ENCODE results near the gene QRICH2. TPM values are rescaled to one million over a fixed set of nuclear protein-coding genes. Genes with fewer than 3 reads are reported as not detected.

QRICH2 gene
- total and polyA plus RNA-seq, 9 of the 15 experiments (the other 6 are each of a cell fraction or from before 2014, with no cell fraction given), result 0.03 to 1.6 (median 0.81) TPM

- TF ChIP-seq FOXK1 (CRISPR knock-in tag; IDR thresholded peaks at IDR 0.05; ENCODE audit: borderline replicate concordance) (no peak), ZC3H8 (IDR thresholded peaks at IDR 0.05) (no peak), THAP12 (CRISPR knock-in tag; IDR thresholded peaks at IDR 0.05) (no peak), ZNF589 (CRISPR knock-in tag; IDR thresholded peaks at IDR 0.05; ENCODE audit: low read depth) (peak; percentile 88), FOXA3 (CRISPR knock-in tag; conservative IDR thresholded peaks at IDR 0.05 in 1 of 2, IDR thresholded peaks at IDR 0.05 in 1 of 2) (no peak), VEZF1 (CRISPR knock-in tag; IDR thresholded peaks at IDR 0.05) (peak; percentile 46), ZNF140 (CRISPR knock-in tag; IDR thresholded peaks at IDR 0.05) (no peak), FOXO4 (CRISPR knock-in tag; IDR thresholded peaks at IDR 0.05) (no peak), ZBTB33 (CRISPR knock-in tag; IDR thresholded peaks at IDR 0.05) (no peak), SMAD4 (CRISPR knock-in tag; conservative IDR thresholded peaks at IDR 0.05) (no peak; the same call in 1 of the 2 replicates), ZBTB12 (CRISPR knock-in tag; IDR thresholded peaks at IDR 0.05) (no peak), XRCC3 (IDR thresholded peaks at IDR 0.05) (no peak), LEF1 (IDR thresholded peaks at IDR 0.05) (0 out of 2 replicates have a peak, but pooled peaks have one; percentile 60), ZNF133 (CRISPR knock-in tag; IDR thresholded peaks at IDR 0.05) (no peak), ZNF766 (CRISPR knock-in tag; conservative IDR thresholded peaks at IDR 0.05) (peak; percentile 61; the same call in 1 of the 2 replicates), ILF3 (IDR thresholded peaks at IDR 0.05; ENCODE audit: borderline replicate concordance) (no peak), TRIM28 (IDR thresholded peaks at IDR 0.05) (peak; percentile 17; the same call in 1 of the 2 replicates), STAT5A (IDR thresholded peaks at IDR 0.05; ENCODE audit: borderline replicate concordance, low read length) (no peak), ZNF408 (CRISPR knock-in tag; IDR thresholded peaks at IDR 0.05; ENCODE audit: low read depth) (no peak)
Measured at GRCh38 chr17:76246080-76247066, 61.7 kb downstream of the QRICH2 start (continued).

Data from K562 (cell line).